SK-N-SH treated with all-trans-retinoic acid at 6 μM for 48 hours (cell line): Measurements from ENCODE around the gene C1orf232.

Source experiments
- CSRNP3 ChIP-seq: fragments of 250-450 bp; sonication (Bioruptor Pico); IDR thresholded peaks from 2 replicates; pipeline ENCODE4 v1.5.1; 2021; ENCODE audit warnings: mild to moderate bottlenecking, moderate library complexity
- ESRRG ChIP-seq: fragments of 250-450 bp; sonication (Bioruptor Pico); IDR thresholded peaks from 2 replicates; pipeline ENCODE4 v1.6.1; 2021; ENCODE audit warnings: mild to moderate bottlenecking
- PATZ1 ChIP-seq: fragments of 250-450 bp; sonication (Bioruptor Pico); IDR thresholded peaks from 2 replicates; pipeline ENCODE4 v1.8.0; 2020; ENCODE audit warnings: mild to moderate bottlenecking, moderate library complexity, borderline replicate concordance
- POU6F1 ChIP-seq: fragments of 250-450 bp; sonication (Bioruptor Pico); IDR thresholded peaks from 2 replicates; pipeline ENCODE4 v1.8.0; 2021; ENCODE audit warnings: low read depth, mild to moderate bottlenecking, moderate library complexity, borderline replicate concordance
- RARB ChIP-seq: fragments of 250-450 bp; sonication (Bioruptor Pico); IDR thresholded peaks from 2 replicates; pipeline ENCODE4 v1.8.0; 2021; ENCODE audit warnings: mild to moderate bottlenecking, moderate library complexity
- TSHZ2 ChIP-seq: fragments of 250-450 bp; sonication (Bioruptor Pico); IDR thresholded peaks from 2 replicates; pipeline ENCODE4 v1.5.0; 2020; ENCODE audit warnings: mild to moderate bottlenecking, moderate library complexity

- TF ChIP-seq CSRNP3 (CRISPR knock-in tag) (no peak), POU6F1 (CRISPR knock-in tag) (no peak), ESRRG (CRISPR knock-in tag) (no peak), RARB (CRISPR knock-in tag) (no peak), PATZ1 (no peak), TSHZ2 (no peak)
These were observed 13.1 kb downstream of the C1orf232 start for GRCh38 chr1:26155370-26156284.
